Astrocyte of the spinal cord (primary cell): ENCODE measurements around the gene GCNT2.
"Not testable (repeated sequence)": the region's sequence is repeated elsewhere in the genome, so short reads cannot be mapped to it uniquely, and the experiment has no call there.

Experiments used
- DNase-seq: peaks from one replicate; pipeline ENCODE4 v3.0.0; 2011; ENCODE audit warnings: low read depth, low spot score
- H3K4me3 ChIP-seq: 2 replicates; pipeline ENCODE4 v1.5.1; 2011; ENCODE audit warnings: low read depth, mild to moderate bottlenecking, low read length, moderate library complexity
- CTCF ChIP-seq: IDR thresholded peaks from 2 replicates; pipeline ENCODE4 v1.5.1; 2012; ENCODE audit warnings: low read depth, mild to moderate bottlenecking, low read length, inconsistent platforms
- in situ Hi-C: cut with HindIII; loops from 2 replicates; pipeline ENCODE4 v1.10.0; 2017; ENCODE audit warnings: low sequenced_read_pairs

The GCNT2 gene

GRCh38 chr6:10599046-10599445, 77.9 kb downstream of the GCNT2 start:
- no peak overlapping the region for H3K4me3 ChIP-seq
- no peak for DNase-seq
- TF ChIP-seq CTCF, result no peak
- in situ Hi-C loops, result no loop called here

GRCh38 chr6:10600681-10601080, 79.5 kb downstream of the GCNT2 start:
- DNase-seq, in situ Hi-C loops, H3K4me3 ChIP-seq: not testable (repeated sequence)

GRCh38 chr6:10603219-10603618, 82.1 kb downstream of the GCNT2 start:
- TF ChIP-seq CTCF, result no peak
- in situ Hi-C loops, result no loop called here
- no peak overlapping the region for H3K4me3 ChIP-seq
- no peak for DNase-seq

- H3K4me3 ChIP-seq, result no peak overlapping the region
- TF ChIP-seq CTCF, result no peak
- in situ Hi-C loops, result no loop called here
- no peak for DNase-seq
Observed at GRCh38 chr6:10609038-10609437, 87.9 kb downstream of the GCNT2 start.

GRCh38 chr6:10610289-10610688, 89.1 kb downstream of the GCNT2 start:
- no peak for TF ChIP-seq CTCF
- DNase-seq, result no peak
- no peak overlapping the region for H3K4me3 ChIP-seq
- in situ Hi-C loops, result no loop called here

GRCh38 chr6:10612161-10612560, 91.0 kb downstream of the GCNT2 start:
- TF ChIP-seq CTCF, result no peak
- DNase-seq, result no peak
- H3K4me3 ChIP-seq, result no peak overlapping the region
- in situ Hi-C loops, result no loop called here

- in situ Hi-C loops, result no loop called here
- no peak for TF ChIP-seq CTCF
- DNase-seq, result peak; percentile 50
- no peak overlapping the region for H3K4me3 ChIP-seq
Observed at GRCh38 chr6:10613077-10613476, 91.9 kb downstream of the GCNT2 start.
